Gastrocnemius medialis (tissue), 4 donors: ENCODE data around the gene CABLES2. TPM values are rescaled to one million over a fixed set of nuclear protein-coding genes. Genes with fewer than 3 reads are reported as not detected.

Source experiments
- ATAC-seq, 2 donors: fragments of 150-250 bp; one replicate each; pipeline ENCODE4 v1.9.1; 2016
- DNase-seq, 2 donors: peaks; one replicate each; pipeline ENCODE4 v3.0.0-alpha.2; 2019
- H3K27ac ChIP-seq, 4 donors: fragments of 200-600 bp; sonication (generic); 1 replicate in 1 of 4; 2 replicates in 3 of 4; pipeline ENCODE4 v1.5.1; 2016 to 2018; ENCODE audit warnings: mild to moderate bottlenecking in 2 of 4, moderate library complexity in 1 of 4
- H3K27me3 ChIP-seq, 3 donors: fragments of 200-600 bp; sonication (generic) in 2 of 3; 1 replicate in 1 of 3; 2 replicates in 2 of 3; pipeline versions ENCODE4 v1.5.1 to v1.6.0; 2016 to 2019; ENCODE audit warnings: mild to moderate bottlenecking in 1 of 3, moderate library complexity in 1 of 3
- H3K36me3 ChIP-seq, 2 donors: fragments of 200-600 bp; sonication (generic) in 1 of 2; one replicate each; pipeline ENCODE4 v1.5.1; 2017 to 2018
- H3K4me1 ChIP-seq, 2 donors: fragments of 200-600 bp; sonication (generic) in 1 of 2; one replicate each; pipeline ENCODE4 v1.5.1; 2016 to 2017; ENCODE audit warnings: mild to moderate bottlenecking in 2 of 2
- H3K4me3 ChIP-seq, 4 donors: fragments of 200-600 bp; sonication (generic) in 3 of 4; 1 replicate in 1 of 4; 2 replicates in 3 of 4; pipeline ENCODE4 v1.5.1; 2016 to 2019; ENCODE audit warnings: mild to moderate bottlenecking in 2 of 4
- H3K9me3 ChIP-seq, 3 donors: fragments of 200-600 bp; sonication (generic) in 2 of 3; 1 replicate in 1 of 3; 2 replicates in 2 of 3; pipeline ENCODE4 v1.5.1; 2016 to 2019
- POLR2A ChIP-seq, 2 donors: fragments of 450-650 bp; IDR thresholded peaks; one replicate each; pipeline ENCODE4 v1.6.1; 2017; ENCODE audit warnings: antibody characterized with exemption in 2 of 2, mild to moderate bottlenecking in 2 of 2, moderate library complexity in 2 of 2
- in situ Hi-C, 4 donors: fragments of 200-750 bp; cut with MboI; loops; one replicate each; pipeline versions ENCODE4 v1.15.0 to v1.8.0; 2017; ENCODE audit warnings: low sequenced_read_pairs in 4 of 4
- intact Hi-C: fragments of 100-400 bp; cut with DNase I; formaldehyde crosslinking; loops from one replicate; pipeline ENCODE4 v1.15.1; 2023; ENCODE audit warnings: low total_unique reads
- total RNA-seq, 4 donors: library from RNA; depleted of rRNA; stranded (reverse); fragments of >200 nt; gene quantifications; one replicate each; pipeline versions ENCODE4 v1.1.0 to v1.2.3, GENCODE V29; 2016
- TF ChIP-seq, protein P1 (sequence below), 5 experiments: fragments of 450-650 bp in 3 of 5; fragments of 200-600 bp in 2 of 5; sonication (generic) in 2 of 5; IDR thresholded peaks in 4 of 5; conservative IDR thresholded peaks in 1 of 5; 1 replicate in 4 of 5; 2 replicates in 1 of 5; pipeline ENCODE4 v1.5.1; 2016 to 2019; ENCODE audit warnings: antibody characterized with exemption in 5 of 5, mild to moderate bottlenecking in 3 of 5, moderate library complexity in 3 of 5

The CABLES2 gene
- total RNA-seq, 4 donors from 2014 or later = 3.6 to 9.3 (median 4.2) TPM

DNA sequence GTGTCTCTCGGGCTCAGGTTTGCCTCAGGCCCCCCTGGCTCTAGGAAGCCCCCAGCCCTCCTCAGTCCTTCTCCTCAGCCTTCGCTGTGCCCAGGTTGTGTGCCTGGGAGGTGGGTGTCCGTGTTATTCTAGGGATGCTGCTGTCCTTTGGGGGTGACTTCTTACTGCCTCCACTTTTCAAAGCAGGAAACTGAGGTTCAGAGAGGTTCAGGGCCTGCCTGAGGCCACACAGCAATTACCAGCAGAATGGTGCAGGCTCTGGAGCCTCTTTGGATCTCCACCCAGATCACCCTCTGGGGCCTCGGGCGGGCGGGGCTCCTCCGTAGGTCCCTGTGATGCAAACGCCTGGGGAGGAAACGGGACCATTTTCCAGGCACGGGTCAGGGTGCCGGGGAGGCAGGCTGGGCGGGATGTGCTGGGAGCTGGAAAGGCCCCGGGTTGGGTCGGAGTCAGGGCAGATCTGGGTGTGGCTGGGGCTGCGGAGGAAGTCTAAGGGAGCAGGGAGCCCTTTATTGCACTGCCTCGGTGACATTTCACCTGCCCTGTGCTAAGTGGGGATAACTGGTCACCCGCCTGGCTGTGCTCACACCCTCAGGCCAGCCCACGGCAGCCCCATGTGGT is 45.5 kb upstream of the CABLES2 start:
- in situ Hi-C loops = no loop called here
- TF ChIP-seq, protein P1, sequence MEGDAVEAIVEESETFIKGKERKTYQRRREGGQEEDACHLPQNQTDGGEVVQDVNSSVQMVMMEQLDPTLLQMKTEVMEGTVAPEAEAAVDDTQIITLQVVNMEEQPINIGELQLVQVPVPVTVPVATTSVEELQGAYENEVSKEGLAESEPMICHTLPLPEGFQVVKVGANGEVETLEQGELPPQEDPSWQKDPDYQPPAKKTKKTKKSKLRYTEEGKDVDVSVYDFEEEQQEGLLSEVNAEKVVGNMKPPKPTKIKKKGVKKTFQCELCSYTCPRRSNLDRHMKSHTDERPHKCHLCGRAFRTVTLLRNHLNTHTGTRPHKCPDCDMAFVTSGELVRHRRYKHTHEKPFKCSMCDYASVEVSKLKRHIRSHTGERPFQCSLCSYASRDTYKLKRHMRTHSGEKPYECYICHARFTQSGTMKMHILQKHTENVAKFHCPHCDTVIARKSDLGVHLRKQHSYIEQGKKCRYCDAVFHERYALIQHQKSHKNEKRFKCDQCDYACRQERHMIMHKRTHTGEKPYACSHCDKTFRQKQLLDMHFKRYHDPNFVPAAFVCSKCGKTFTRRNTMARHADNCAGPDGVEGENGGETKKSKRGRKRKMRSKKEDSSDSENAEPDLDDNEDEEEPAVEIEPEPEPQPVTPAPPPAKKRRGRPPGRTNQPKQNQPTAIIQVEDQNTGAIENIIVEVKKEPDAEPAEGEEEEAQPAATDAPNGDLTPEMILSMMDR (IDR thresholded peaks at IDR 0.05 in 4 of 5, conservative IDR thresholded peaks at IDR 0.05 in 1 of 5) = no peak
- no peak for TF ChIP-seq POLR2A (IDR thresholded peaks at IDR 0.05)
- H3K36me3 ChIP-seq = no peaks in the 10 kb centered on the region
- no peaks in the 10 kb centered on the region for H3K4me1 ChIP-seq
- peaks cover 1 to 11% (median 4%) of the 10 kb centered on the region in 3 donors for H3K27me3 ChIP-seq
- DNase-seq = no peak
- H3K27ac ChIP-seq = no peak overlapping the region
- H3K4me3 ChIP-seq = no peak overlapping the region
- no peaks in the 10 kb centered on the region for H3K9me3 ChIP-seq
- intact Hi-C loops = no loop called here
- ATAC-seq = no peak

DNA sequence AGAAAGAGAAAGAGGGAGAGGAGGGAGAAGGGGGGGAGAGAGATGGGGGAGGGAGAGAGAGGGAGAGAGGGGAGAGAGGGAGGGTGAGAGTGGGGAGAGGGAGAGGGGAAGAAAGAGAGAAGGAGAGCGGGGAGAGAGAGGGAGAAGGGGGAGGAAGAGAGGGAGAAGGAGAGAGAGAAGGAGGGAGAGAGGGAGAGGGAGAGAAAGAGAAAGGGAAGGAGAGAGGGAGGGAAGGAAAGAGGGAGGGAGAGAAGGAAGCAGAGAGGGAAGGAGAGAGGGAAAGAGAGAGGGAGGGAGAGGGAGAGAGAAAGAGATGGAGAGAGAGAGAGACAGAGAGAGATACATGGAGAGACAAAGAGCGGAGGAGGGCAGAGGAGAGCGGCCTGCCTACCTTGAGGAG is 44.9 kb upstream of the CABLES2 start:
- no peaks in the 10 kb centered on the region for H3K4me1 ChIP-seq
- TF ChIP-seq POLR2A (IDR thresholded peaks at IDR 0.05) = no peak
- TF ChIP-seq, protein P1 (IDR thresholded peaks at IDR 0.05 in 4 of 5, conservative IDR thresholded peaks at IDR 0.05 in 1 of 5) = no peak
- H3K27me3 ChIP-seq = peaks cover 5 to 11% (median 5%) of the 10 kb centered on the region in 3 donors
- ATAC-seq (no peak), DNase-seq (no peak)
- no peaks in the 10 kb centered on the region for H3K36me3 ChIP-seq
- no peaks in the 10 kb centered on the region for H3K9me3 ChIP-seq
- in situ Hi-C loops = no loop called here
- no peak overlapping the region for H3K4me3 ChIP-seq
- intact Hi-C loops = no loop called here
- H3K27ac ChIP-seq = no peak overlapping the region

DNA sequence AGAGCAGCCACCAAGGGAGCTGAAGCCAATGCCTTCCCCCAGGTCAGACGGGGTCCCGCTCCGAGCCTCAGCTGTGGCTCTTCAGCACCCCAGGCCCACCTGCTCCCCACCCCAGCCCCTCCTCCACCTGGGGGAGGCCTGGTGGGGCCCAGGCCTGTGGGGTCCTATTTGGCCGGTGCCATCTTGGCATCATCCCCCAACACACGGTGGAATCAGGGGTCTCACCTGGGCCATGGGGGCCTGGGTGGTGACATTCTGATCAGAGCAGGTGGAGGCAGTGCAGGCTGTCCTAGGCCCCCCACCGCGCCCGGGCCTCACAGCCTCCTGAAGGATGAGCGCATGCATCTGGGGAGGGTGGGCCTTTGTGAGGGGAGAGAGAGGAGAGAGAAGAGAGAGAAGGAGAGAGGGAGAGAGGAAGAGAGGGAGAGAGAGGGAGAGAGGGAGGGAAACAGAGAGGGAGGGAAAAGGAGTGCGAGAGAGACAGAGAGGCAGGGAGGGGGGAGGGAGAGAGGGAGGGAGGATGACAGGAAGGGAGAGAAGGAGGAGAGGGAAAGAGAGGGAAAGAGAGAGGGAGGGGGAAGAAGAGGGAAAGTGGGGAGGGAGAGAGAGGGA is 44.2 kb upstream of the CABLES2 start:
- in situ Hi-C loops = no loop called here
- no peaks in the 10 kb centered on the region for H3K36me3 ChIP-seq
- H3K27ac ChIP-seq = no peak overlapping the region
- no peaks in the 10 kb centered on the region for H3K9me3 ChIP-seq
- intact Hi-C loops = no loop called here
- ATAC-seq = no peak
- peaks cover 9 to 15% (median 12%) of the 10 kb centered on the region in 3 donors for H3K27me3 ChIP-seq
- no peak overlapping the region for H3K4me3 ChIP-seq
- TF ChIP-seq, protein P1 (IDR thresholded peaks at IDR 0.05 in 4 of 5, conservative IDR thresholded peaks at IDR 0.05 in 1 of 5) = no peak
- no peak for TF ChIP-seq POLR2A (IDR thresholded peaks at IDR 0.05)
- no peaks in the 10 kb centered on the region for H3K4me1 ChIP-seq
- DNase-seq = no peak

DNA sequence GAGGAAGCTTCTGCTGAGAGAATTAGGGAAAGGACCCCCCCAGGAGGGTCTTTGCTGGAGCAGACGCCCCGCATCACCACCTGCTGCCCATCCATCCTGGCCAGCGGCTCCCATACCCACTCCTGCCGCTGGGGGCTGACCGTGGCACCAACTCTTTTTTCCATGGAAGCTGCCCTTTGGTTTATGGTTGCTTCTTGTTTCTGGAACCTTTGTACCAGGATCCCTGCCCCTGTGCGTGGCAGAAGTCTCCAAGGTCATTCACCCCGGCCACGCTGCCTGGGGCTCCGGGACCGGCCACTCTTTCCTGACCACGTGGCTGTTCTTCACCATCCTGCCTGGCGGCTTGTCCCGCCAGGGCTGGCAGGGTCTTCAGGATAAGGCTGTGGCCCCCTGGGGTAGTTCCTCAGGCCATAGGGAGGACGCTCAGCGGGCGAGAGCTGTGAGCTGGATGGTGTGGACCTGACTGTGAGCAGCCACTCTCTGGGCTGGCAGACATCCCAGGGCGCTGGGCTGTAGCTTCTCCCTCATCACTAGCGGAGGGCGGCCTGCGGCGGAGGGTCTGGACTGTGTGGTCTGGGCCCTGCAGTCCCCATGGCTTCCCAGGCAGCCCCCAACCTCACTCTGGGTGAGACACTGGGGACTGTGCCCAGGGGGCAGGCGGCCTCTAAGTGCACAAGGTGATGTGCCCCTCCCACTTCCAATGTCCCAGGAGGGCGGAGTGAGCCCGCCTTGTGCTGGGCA is 43.0 kb upstream of the CABLES2 start:
- intact Hi-C loops (no loop called here), in situ Hi-C loops (no loop called here)
- Histone ChIP-seq H3K4me3 (no peak overlapping the region), H3K27me3 (peaks cover 9 to 16% (median 13%) of the 10 kb centered on the region in 3 donors), H3K27ac (no peak overlapping the region), H3K9me3 (no peaks in the 10 kb centered on the region), H3K36me3 (no peaks in the 10 kb centered on the region), H3K4me1 (no peaks in the 10 kb centered on the region)
- no peak for ATAC-seq
- TF ChIP-seq, protein P1 (IDR thresholded peaks at IDR 0.05 in 4 of 5, conservative IDR thresholded peaks at IDR 0.05 in 1 of 5) = peak in 2 of 5 experiments; percentile 22 to 40
- no peak for TF ChIP-seq POLR2A (IDR thresholded peaks at IDR 0.05)
- DNase-seq = no peak
